ENCODE results near the gene NR2C2. TPM values are rescaled to one million over a fixed set of nuclear protein-coding genes. Genes with fewer than 3 reads are reported as not detected.

Gene NR2C2
- total and polyA plus RNA-seq, 4 donors: 3.3 to 21.8 (median 14.5) TPM

- 92% methylated on average over 1 of the region's 1 CpG for WGBS
- Histone ChIP-seq H3K9me3 (ENCODE audit: control insufficient read depth in 4 of 4, low read length in 3 of 4) (no peaks in the 10 kb centered on the region), H3K9ac (ENCODE audit: low read depth in 1 of 2, low read length in 2 of 2) (no peak overlapping the region), H3K4me1 (ENCODE audit: control insufficient read depth in 4 of 4, insufficient read depth in 4 of 4, low read length in 3 of 4) (peaks cover 6 to 28% (median 24%) of the 10 kb centered on the region in 4 donors), H3K4me3 (ENCODE audit: low read depth in 1 of 3, low read length in 3 of 3) (no peak overlapping the region), H3K27me3 (ENCODE audit: control insufficient read depth in 4 of 4, insufficient read depth in 4 of 4, low read length in 3 of 4) (no peaks in the 10 kb centered on the region), H3K36me3 (ENCODE audit: control insufficient read depth in 4 of 4, insufficient read depth in 3 of 4, low read depth in 1 of 4, low read length in 3 of 4) (peaks cover 0 to 5% (median 2%) of the 10 kb centered on the region in 4 donors), H3K27ac (ENCODE audit: low read depth in 1 of 2, low read length in 2 of 2) (no peak overlapping the region)
- DNase-seq (ENCODE audit: low spot score): no peak
- TF ChIP-seq EGR1 (IDR thresholded peaks at IDR 0.05; ENCODE audit: low read depth in 2 of 2) (no peak), TAF1 (conservative IDR thresholded peaks at IDR 0.05) (no peak), GABPA (IDR thresholded peaks at IDR 0.05 in 1 of 2, conservative IDR thresholded peaks at IDR 0.05 in 1 of 2) (no peak), REST (IDR thresholded peaks at IDR 0.05) (no peak), JUND (IDR thresholded peaks at IDR 0.05) (no peak), RAD21 (IDR thresholded peaks at IDR 0.05) (no peak), RXRA (IDR thresholded peaks at IDR 0.05) (no peak), HNF4A (conservative IDR thresholded peaks at IDR 0.05) (no peak), HNF4G (IDR thresholded peaks at IDR 0.05) (no peak), CTCF (IDR thresholded peaks at IDR 0.05; ENCODE audit: low read depth, low read length, missing input control) (no peak), FOXA1 (IDR thresholded peaks at IDR 0.05) (no peak), YY1 (IDR thresholded peaks at IDR 0.05) (no peak), SP1 (IDR thresholded peaks at IDR 0.05) (no peak), FOXA2 (IDR thresholded peaks at IDR 0.05) (no peak), NR2F2 (IDR thresholded peaks at IDR 0.05) (no peak)
- TF ChIP-seq, protein P1, sequence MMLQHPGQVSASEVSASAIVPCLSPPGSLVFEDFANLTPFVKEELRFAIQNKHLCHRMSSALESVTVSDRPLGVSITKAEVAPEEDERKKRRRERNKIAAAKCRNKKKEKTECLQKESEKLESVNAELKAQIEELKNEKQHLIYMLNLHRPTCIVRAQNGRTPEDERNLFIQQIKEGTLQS (IDR thresholded peaks at IDR 0.05): no peak
- TF ChIP-seq, protein P2, sequence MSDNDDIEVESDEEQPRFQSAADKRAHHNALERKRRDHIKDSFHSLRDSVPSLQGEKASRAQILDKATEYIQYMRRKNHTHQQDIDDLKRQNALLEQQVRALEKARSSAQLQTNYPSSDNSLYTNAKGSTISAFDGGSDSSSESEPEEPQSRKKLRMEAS (IDR thresholded peaks at IDR 0.05): no peak
- TF ChIP-seq, protein P3, sequence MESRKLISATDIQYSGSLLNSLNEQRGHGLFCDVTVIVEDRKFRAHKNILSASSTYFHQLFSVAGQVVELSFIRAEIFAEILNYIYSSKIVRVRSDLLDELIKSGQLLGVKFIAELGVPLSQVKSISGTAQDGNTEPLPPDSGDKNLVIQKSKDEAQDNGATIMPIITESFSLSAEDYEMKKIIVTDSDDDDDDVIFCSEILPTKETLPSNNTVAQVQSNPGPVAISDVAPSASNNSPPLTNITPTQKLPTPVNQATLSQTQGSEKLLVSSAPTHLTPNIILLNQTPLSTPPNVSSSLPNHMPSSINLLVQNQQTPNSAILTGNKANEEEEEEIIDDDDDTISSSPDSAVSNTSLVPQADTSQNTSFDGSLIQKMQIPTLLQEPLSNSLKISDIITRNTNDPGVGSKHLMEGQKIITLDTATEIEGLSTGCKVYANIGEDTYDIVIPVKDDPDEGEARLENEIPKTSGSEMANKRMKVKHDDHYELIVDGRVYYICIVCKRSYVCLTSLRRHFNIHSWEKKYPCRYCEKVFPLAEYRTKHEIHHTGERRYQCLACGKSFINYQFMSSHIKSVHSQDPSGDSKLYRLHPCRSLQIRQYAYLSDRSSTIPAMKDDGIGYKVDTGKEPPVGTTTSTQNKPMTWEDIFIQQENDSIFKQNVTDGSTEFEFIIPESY (IDR thresholded peaks at IDR 0.05): no peak
These were observed 5.5 kb upstream of the NR2C2 start for GRCh38 chr3:14941871-14942270.
